ENCODE measurements around the gene BANP.

GRCh38 chr16:88035292-88035691 lies 84.1 kb downstream of the BANP start:
- TF ChIP-seq ZNF274 (IDR thresholded peaks at IDR 0.05; ENCODE audit: low read depth, low read length), result no peak
- TF ChIP-seq CTCF (IDR thresholded peaks at IDR 0.05 in 2 of 3, conservative IDR thresholded peaks at IDR 0.05 in 1 of 3; ENCODE audit: borderline replicate concordance in 1 of 3, insufficient read depth in 1 of 3, low read depth in 2 of 3, low read length in 2 of 3), result no peak
- TF ChIP-seq POLR2A (IDR thresholded peaks at IDR 0.05; ENCODE audit: borderline replicate concordance, extremely low read depth, insufficient read depth, insufficient read length), result no peak
- no peak for TF ChIP-seq CEBPB (IDR thresholded peaks at IDR 0.05; ENCODE audit: low read depth)
- no peak for TF ChIP-seq EZH2phosphoT487 (IDR thresholded peaks at IDR 0.05; ENCODE audit: borderline replicate concordance)
- no peak for TF ChIP-seq SIN3A (IDR thresholded peaks at IDR 0.05; ENCODE audit: low read depth)
- TF ChIP-seq EGR1 (IDR thresholded peaks at IDR 0.05; ENCODE audit: low read depth), result no peak
- TF ChIP-seq EZH2 (IDR thresholded peaks at IDR 0.05), result no peak
- TF ChIP-seq RAD21 (IDR thresholded peaks at IDR 0.05; ENCODE audit: low read depth), result no peak
- TF ChIP-seq, protein P1, sequence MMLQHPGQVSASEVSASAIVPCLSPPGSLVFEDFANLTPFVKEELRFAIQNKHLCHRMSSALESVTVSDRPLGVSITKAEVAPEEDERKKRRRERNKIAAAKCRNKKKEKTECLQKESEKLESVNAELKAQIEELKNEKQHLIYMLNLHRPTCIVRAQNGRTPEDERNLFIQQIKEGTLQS (IDR thresholded peaks at IDR 0.05), result no peak
- no peak for TF ChIP-seq POLR2AphosphoS5 (IDR thresholded peaks at IDR 0.05; ENCODE audit: low read depth, low read length)
- TF ChIP-seq, protein P2, sequence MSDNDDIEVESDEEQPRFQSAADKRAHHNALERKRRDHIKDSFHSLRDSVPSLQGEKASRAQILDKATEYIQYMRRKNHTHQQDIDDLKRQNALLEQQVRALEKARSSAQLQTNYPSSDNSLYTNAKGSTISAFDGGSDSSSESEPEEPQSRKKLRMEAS (IDR thresholded peaks at IDR 0.05), result no peak
- TF ChIP-seq TCF7L2 (IDR thresholded peaks at IDR 0.05; ENCODE audit: borderline replicate concordance, extremely low read depth, insufficient read depth, insufficient read length), result no peak
- no peak for TF ChIP-seq JUND (IDR thresholded peaks at IDR 0.05)

All from HCT116 (cell line).